HepG2 (cell line): ENCODE results near the gene FGF10. TPM values are rescaled to one million over a fixed set of nuclear protein-coding genes. Genes with fewer than 3 reads are reported as not detected.

Experiments
- U2AF2 ChIP-seq: fragments of 200-400 bp; formaldehyde crosslinking; IDR thresholded peaks from 2 replicates; pipeline ENCODE4 v1.6.1; 2017; ENCODE audit warnings: low read depth, mild to moderate bottlenecking, low read length
- ZNF44 ChIP-seq: sonication (generic); formaldehyde crosslinking; IDR thresholded peaks from 2 replicates; pipeline ENCODE4 v1.5.1; 2020; ENCODE audit warnings: mild to moderate bottlenecking, missing genetic modification reagents
- ZNF556 ChIP-seq: sonication (generic); formaldehyde crosslinking; IDR thresholded peaks from 2 replicates; pipeline ENCODE4 v1.4.0; 2020; ENCODE audit warnings: mild to moderate bottlenecking, missing genetic modification reagents, borderline replicate concordance
- polyA plus RNA-seq, 8 experiments: library from polyadenylated mRNA; depleted of rRNA in 3 of 8; stranded (reverse) in 7 of 8; unstranded in 1 of 8; fragments of >200 nt; fragmentation: Illumina TruSeq in 4 of 8; extraction: Trizol in 4 of 8; gene quantifications; 2 replicates each; pipeline versions ENCODE4 v1.2.1 to v1.2.3, GENCODE V29; 2011 to 2016; ENCODE audit warnings: low read depth in 4 of 8, missing spikeins in 1 of 8, mixed read lengths in 1 of 8; ENCODE audit not compliant: insufficient read depth in 1 of 8
- total RNA-seq, 5 experiments: library from RNA; depleted of rRNA; stranded (reverse); fragments of >200 nt; fragmentation: Illumina TruSeq; extraction: Trizol; gene quantifications; 2 replicates each; pipeline ENCODE4 v1.2.3, GENCODE V29; 2016; ENCODE audit warnings: low read depth in 1 of 5
- TF ChIP-seq, protein P1 (sequence below): IDR thresholded peaks from 2 replicates; pipeline ENCODE4 v1.4.0; 2020; ENCODE audit warnings: mild to moderate bottlenecking, missing genetic modification reagents
- TF ChIP-seq, protein P2 (sequence below): sonication (generic); formaldehyde crosslinking; IDR thresholded peaks from 2 replicates; pipeline ENCODE4 v1.4.0; 2020; ENCODE audit warnings: missing genetic modification reagents, low read depth, mild to moderate bottlenecking, borderline replicate concordance

Gene FGF10
- total and polyA plus RNA-seq, 2 of the 13 experiments (the other 11 are each of a cell fraction or from before 2014, with no cell fraction given) = not detected

DNA sequence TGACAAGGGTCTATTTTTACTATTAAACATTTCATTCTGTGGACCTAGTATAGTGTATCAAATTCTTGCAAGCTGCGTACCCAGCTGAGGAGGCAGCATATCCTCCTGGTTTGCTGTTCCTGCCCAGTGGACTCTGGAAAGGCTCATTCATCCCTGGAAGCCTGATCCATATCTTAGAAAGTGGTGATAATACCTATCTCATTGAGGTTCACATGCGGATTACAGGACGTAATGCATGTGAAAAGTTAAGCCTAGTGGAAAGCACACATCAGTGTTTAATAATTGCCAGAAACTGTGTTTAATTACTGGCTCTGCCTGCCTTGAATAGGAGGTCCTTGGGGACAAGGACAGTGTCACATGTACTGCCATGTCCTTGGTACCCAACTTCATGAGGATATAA, 132.0 kb downstream of the FGF10 start (continued):
- TF ChIP-seq, protein P1, sequence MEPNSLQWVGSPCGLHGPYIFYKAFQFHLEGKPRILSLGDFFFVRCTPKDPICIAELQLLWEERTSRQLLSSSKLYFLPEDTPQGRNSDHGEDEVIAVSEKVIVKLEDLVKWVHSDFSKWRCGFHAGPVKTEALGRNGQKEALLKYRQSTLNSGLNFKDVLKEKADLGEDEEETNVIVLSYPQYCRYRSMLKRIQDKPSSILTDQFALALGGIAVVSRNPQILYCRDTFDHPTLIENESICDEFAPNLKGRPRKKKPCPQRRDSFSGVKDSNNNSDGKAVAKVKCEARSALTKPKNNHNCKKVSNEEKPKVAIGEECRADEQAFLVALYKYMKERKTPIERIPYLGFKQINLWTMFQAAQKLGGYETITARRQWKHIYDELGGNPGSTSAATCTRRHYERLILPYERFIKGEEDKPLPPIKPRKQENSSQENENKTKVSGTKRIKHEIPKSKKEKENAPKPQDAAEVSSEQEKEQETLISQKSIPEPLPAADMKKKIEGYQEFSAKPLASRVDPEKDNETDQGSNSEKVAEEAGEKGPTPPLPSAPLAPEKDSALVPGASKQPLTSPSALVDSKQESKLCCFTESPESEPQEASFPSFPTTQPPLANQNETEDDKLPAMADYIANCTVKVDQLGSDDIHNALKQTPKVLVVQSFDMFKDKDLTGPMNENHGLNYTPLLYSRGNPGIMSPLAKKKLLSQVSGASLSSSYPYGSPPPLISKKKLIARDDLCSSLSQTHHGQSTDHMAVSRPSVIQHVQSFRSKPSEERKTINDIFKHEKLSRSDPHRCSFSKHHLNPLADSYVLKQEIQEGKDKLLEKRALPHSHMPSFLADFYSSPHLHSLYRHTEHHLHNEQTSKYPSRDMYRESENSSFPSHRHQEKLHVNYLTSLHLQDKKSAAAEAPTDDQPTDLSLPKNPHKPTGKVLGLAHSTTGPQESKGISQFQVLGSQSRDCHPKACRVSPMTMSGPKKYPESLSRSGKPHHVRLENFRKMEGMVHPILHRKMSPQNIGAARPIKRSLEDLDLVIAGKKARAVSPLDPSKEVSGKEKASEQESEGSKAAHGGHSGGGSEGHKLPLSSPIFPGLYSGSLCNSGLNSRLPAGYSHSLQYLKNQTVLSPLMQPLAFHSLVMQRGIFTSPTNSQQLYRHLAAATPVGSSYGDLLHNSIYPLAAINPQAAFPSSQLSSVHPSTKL (CRISPR knock-in tag) = no peak
- TF ChIP-seq U2AF2 (no peak), ZNF44 (no peak), ZNF556 (CRISPR knock-in tag) (no peak)
- TF ChIP-seq, protein P2, sequence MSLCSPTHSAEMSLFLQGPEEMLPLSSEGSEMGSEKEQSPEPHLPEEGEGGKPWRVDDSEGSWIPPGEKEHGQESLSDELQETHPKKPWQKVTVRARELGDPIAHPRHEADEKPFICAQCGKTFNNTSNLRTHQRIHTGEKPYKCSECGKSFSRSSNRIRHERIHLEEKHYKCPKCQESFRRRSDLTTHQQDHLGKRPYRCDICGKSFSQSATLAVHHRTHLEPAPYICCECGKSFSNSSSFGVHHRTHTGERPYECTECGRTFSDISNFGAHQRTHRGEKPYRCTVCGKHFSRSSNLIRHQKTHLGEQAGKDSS = no peak
